HL-60 (cell line): ENCODE results near the gene TBXAS1.

Experiments
- DNase-seq, 2 experiments: peaks; one replicate each; pipeline ENCODE4 v3.0.0-alpha.2; 2010 to 2020; ENCODE audit warnings: low read depth in 1 of 2, low spot score in 1 of 2
- H3K27ac ChIP-seq: fragments of 250-450 bp; sonication (Bioruptor Pico); replicated peaks from 2 replicates; pipeline ENCODE4 v1.5.1; 2020; ENCODE audit warnings: mild to moderate bottlenecking, moderate library complexity
- H3K27me3 ChIP-seq: fragments of 250-450 bp; sonication (Bioruptor Pico); 2 replicates; pipeline ENCODE4 v1.5.1; 2021; ENCODE audit warnings: mild to moderate bottlenecking, moderate library complexity; ENCODE audit not compliant: insufficient read depth, poor library complexity, severe bottlenecking
- H3K4me3 ChIP-seq: replicated peaks from 2 replicates; pipeline ENCODE4 v1.5.1; 2011; ENCODE audit warnings: mild to moderate bottlenecking, control low read depth, low read length; ENCODE audit not compliant: insufficient read depth
- GABPA ChIP-seq: IDR thresholded peaks from 2 replicates; pipeline ENCODE4 v1.6.1; 2012; ENCODE audit warnings: low read depth
- POLR2AphosphoS5 ChIP-seq: IDR thresholded peaks from 2 replicates; pipeline ENCODE4 v1.6.1; 2012; ENCODE audit warnings: low read depth
- SPI1 ChIP-seq: IDR thresholded peaks from 2 replicates; pipeline ENCODE4 v1.6.1; 2012; ENCODE audit warnings: low read depth, mild to moderate bottlenecking, borderline replicate concordance
- TF ChIP-seq, protein P1 (sequence below): IDR thresholded peaks from 2 replicates; pipeline ENCODE4 v1.6.1; 2012; ENCODE audit warnings: low read depth; ENCODE audit not compliant: insufficient replicate concordance
- TF ChIP-seq, protein P2 (sequence below): IDR thresholded peaks from one replicate; pipeline ENCODE4 v1.5.1; 2011; ENCODE audit warnings: low read length, control low read depth, inconsistent platforms; ENCODE audit not compliant: insufficient read depth

TBXAS1 gene

DNA sequence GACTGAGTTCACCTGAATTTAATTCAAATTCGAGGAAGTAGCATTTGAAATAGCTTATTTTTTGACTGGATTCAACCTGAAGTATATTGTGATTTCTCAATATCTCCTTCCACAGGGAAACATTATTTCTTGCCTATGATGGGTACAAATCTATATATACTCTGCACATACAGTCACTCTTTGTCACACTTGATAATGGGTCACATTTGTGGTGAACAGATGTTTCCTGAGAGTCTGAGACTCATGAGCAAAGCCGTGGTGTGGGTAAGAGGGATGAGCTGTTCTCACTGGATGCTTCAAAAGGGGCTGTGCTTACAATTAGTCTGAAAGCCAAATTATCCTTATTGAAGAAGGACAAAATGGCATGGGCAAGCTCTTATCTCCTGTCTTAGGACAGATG is 18.0 kb upstream of the TBXAS1 start:
- DNase-seq, result no peak
- TF ChIP-seq POLR2AphosphoS5, result no peak
- TF ChIP-seq, protein P1, sequence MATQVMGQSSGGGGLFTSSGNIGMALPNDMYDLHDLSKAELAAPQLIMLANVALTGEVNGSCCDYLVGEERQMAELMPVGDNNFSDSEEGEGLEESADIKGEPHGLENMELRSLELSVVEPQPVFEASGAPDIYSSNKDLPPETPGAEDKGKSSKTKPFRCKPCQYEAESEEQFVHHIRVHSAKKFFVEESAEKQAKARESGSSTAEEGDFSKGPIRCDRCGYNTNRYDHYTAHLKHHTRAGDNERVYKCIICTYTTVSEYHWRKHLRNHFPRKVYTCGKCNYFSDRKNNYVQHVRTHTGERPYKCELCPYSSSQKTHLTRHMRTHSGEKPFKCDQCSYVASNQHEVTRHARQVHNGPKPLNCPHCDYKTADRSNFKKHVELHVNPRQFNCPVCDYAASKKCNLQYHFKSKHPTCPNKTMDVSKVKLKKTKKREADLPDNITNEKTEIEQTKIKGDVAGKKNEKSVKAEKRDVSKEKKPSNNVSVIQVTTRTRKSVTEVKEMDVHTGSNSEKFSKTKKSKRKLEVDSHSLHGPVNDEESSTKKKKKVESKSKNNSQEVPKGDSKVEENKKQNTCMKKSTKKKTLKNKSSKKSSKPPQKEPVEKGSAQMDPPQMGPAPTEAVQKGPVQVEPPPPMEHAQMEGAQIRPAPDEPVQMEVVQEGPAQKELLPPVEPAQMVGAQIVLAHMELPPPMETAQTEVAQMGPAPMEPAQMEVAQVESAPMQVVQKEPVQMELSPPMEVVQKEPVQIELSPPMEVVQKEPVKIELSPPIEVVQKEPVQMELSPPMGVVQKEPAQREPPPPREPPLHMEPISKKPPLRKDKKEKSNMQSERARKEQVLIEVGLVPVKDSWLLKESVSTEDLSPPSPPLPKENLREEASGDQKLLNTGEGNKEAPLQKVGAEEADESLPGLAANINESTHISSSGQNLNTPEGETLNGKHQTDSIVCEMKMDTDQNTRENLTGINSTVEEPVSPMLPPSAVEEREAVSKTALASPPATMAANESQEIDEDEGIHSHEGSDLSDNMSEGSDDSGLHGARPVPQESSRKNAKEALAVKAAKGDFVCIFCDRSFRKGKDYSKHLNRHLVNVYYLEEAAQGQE, result no peak
- no peak for TF ChIP-seq GABPA
- TF ChIP-seq, protein P2, sequence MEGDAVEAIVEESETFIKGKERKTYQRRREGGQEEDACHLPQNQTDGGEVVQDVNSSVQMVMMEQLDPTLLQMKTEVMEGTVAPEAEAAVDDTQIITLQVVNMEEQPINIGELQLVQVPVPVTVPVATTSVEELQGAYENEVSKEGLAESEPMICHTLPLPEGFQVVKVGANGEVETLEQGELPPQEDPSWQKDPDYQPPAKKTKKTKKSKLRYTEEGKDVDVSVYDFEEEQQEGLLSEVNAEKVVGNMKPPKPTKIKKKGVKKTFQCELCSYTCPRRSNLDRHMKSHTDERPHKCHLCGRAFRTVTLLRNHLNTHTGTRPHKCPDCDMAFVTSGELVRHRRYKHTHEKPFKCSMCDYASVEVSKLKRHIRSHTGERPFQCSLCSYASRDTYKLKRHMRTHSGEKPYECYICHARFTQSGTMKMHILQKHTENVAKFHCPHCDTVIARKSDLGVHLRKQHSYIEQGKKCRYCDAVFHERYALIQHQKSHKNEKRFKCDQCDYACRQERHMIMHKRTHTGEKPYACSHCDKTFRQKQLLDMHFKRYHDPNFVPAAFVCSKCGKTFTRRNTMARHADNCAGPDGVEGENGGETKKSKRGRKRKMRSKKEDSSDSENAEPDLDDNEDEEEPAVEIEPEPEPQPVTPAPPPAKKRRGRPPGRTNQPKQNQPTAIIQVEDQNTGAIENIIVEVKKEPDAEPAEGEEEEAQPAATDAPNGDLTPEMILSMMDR, result no peak
- no peak for TF ChIP-seq SPI1

DNA sequence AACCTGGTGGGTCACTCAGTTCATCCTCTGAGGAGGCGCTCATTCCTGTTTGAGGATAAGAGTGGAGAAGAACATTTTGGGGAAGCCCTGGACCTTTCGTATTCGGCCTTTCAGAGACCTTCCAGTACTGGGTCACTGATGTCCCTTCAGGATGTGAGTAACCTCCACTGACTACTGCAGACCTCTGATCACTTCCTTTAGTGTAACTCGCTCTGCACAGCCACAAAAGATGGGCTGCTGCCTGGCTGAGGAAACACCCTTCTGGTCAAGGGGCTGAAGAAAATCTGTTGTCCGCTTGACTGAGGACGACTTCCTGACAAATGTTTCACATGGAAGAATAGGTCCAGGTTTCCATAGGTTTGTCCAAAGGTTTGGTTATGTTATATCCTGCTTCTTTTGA is 15.9 kb upstream of the TBXAS1 start:
- TF ChIP-seq, protein P1, result no peak
- TF ChIP-seq, protein P2, result no peak
- TF ChIP-seq POLR2AphosphoS5 (no peak), SPI1 (no peak), GABPA (no peak)
- Histone ChIP-seq H3K27me3 (no peaks in the 10 kb centered on the region), H3K27ac (no peak overlapping the region), H3K4me3 (no peak overlapping the region)
- DNase-seq, result no peak

More for the DNA sequence above, 18.0 kb upstream of the TBXAS1 start:
- H3K27me3 ChIP-seq, result no peaks in the 10 kb centered on the region
- H3K4me3 ChIP-seq, result no peak overlapping the region
- H3K27ac ChIP-seq, result no peak overlapping the region

DNA sequence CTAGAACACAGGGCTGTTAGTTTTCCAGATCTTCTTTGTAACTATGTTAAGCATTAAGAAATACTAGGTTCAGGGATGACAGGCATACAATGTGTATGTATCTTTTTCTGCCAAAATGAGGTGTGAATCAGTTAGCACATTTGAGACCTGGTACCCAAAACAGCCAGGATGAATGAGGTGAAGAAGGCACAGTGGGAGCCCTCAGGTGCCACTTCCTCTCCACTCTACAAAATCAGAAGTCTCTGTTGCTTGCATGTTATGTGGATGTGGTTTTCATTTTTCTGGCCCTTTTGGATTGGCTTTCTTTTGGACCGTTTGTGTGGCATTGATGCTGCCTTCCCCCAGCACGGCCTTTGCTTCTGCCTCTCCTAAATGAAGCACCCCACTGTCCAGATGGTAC is 15.4 kb upstream of the TBXAS1 start:
- Histone ChIP-seq H3K27me3 (no peaks in the 10 kb centered on the region), H3K4me3 (no peak overlapping the region)

More for the DNA sequence above, 15.4 kb upstream of the TBXAS1 start:
- TF ChIP-seq POLR2AphosphoS5, result no peak
- TF ChIP-seq, protein P2, result no peak
- TF ChIP-seq, protein P1, result no peak
- no peak for TF ChIP-seq SPI1
- no peak for TF ChIP-seq GABPA
- H3K27ac ChIP-seq, result no peak overlapping the region
- DNase-seq, result no peak
